Vagina (tissue), 2 donors: ENCODE data around the gene DNMT3A. TPM values are rescaled to one million over a fixed set of nuclear protein-coding genes. Genes with fewer than 3 reads are reported as not detected.

Experiments
- DNase-seq, 2 donors: peaks; one replicate each; pipeline ENCODE4 v3.0.0-alpha.2; 2017; ENCODE audit errors: extremely low spot score in 2 of 2
- H3K27ac ChIP-seq: fragments of 200-600 bp; sonication (generic); one replicate; pipeline ENCODE4 v1.5.1; 2019
- H3K27me3 ChIP-seq: fragments of 200-600 bp; sonication (generic); one replicate; pipeline ENCODE4 v1.5.1; 2019
- H3K36me3 ChIP-seq, 2 donors: fragments of 200-600 bp; sonication (generic); one replicate each; pipeline ENCODE4 v1.5.1; 2017 to 2019
- H3K4me1 ChIP-seq: fragments of 200-600 bp; sonication (generic); one replicate; pipeline ENCODE4 v1.5.1; 2019
- H3K4me3 ChIP-seq, 2 donors: fragments of 200-600 bp; sonication (generic); 1 replicate in 1 of 2; 2 replicates in 1 of 2; pipeline ENCODE4 v1.5.1; 2016 to 2019
- H3K9me3 ChIP-seq: fragments of 200-600 bp; sonication (generic); one replicate; pipeline ENCODE4 v1.5.1; 2019
- POLR2A ChIP-seq, 2 donors: fragments of 450-650 bp; IDR thresholded peaks; one replicate each; pipeline ENCODE4 v1.6.1; 2017; ENCODE audit warnings: antibody characterized with exemption in 2 of 2, mild to moderate bottlenecking in 2 of 2, moderate library complexity in 2 of 2
- POLR2AphosphoS5 ChIP-seq, 2 donors: sonication (generic); formaldehyde crosslinking; IDR thresholded peaks; one replicate each; pipeline ENCODE4 v1.9.0; 2017; ENCODE audit warnings: antibody characterized with exemption in 2 of 2, mild to moderate bottlenecking in 2 of 2, low read depth in 1 of 2; ENCODE audit not compliant: insufficient read depth in 1 of 2
- intact Hi-C: fragments of 100-400 bp; cut with DNase I; formaldehyde crosslinking; loops from one replicate; pipeline ENCODE4 v1.15.1; 2023
- total RNA-seq: library from RNA; depleted of rRNA; stranded (reverse); fragments of >200 nt; gene quantifications from one replicate; pipeline ENCODE4 v1.2.3, GENCODE V29; 2016
- TF ChIP-seq, protein P1 (sequence below), 3 experiments: fragments of 450-650 bp in 2 of 3; fragments of 200-600 bp in 1 of 3; sonication (generic) in 1 of 3; IDR thresholded peaks; one replicate each; pipeline ENCODE4 v1.5.1; 2017 to 2019; ENCODE audit warnings: antibody characterized with exemption in 3 of 3, mild to moderate bottlenecking in 2 of 3, moderate library complexity in 2 of 3

DNMT3A gene
- total RNA-seq, 1 donor from 2014 or later, result 28.0 TPM

DNA sequence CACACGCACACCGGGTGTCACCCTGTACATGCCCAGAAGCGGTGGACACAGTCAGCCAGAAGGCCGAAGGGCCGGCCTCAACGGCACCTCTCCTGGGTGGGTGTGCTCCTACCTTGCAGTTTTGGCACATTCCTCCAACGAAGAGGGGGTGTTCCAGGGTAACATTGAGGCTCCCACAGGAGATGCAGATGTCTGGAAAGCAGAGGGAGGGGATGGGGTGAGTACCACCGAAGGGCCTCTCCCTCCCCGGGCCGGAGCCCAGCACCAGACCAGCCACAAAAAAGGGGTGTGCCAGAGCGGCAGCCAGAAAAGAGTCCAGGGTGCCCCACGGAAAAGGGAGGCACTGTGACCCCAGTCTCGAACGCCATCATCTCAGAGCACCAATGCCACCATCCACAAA, 96.6 kb downstream of the DNMT3A start:
- H3K4me3 ChIP-seq, result no peak overlapping the region
- intact Hi-C loops, result no loop called here
- TF ChIP-seq, protein P1, sequence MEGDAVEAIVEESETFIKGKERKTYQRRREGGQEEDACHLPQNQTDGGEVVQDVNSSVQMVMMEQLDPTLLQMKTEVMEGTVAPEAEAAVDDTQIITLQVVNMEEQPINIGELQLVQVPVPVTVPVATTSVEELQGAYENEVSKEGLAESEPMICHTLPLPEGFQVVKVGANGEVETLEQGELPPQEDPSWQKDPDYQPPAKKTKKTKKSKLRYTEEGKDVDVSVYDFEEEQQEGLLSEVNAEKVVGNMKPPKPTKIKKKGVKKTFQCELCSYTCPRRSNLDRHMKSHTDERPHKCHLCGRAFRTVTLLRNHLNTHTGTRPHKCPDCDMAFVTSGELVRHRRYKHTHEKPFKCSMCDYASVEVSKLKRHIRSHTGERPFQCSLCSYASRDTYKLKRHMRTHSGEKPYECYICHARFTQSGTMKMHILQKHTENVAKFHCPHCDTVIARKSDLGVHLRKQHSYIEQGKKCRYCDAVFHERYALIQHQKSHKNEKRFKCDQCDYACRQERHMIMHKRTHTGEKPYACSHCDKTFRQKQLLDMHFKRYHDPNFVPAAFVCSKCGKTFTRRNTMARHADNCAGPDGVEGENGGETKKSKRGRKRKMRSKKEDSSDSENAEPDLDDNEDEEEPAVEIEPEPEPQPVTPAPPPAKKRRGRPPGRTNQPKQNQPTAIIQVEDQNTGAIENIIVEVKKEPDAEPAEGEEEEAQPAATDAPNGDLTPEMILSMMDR (IDR thresholded peaks at IDR 0.05), result no peak
- TF ChIP-seq POLR2A (IDR thresholded peaks at IDR 0.05) (no peak), POLR2AphosphoS5 (IDR thresholded peaks at IDR 0.05; ENCODE audit: insufficient read depth in 1 of 2, low read depth in 1 of 2) (no peak)
- peaks cover 7 to 80% of the 10 kb centered on the region in 2 donors for H3K36me3 ChIP-seq
- no peaks in the 10 kb centered on the region for H3K27me3 ChIP-seq
- DNase-seq, result no peak
- H3K27ac ChIP-seq, result no peak overlapping the region
- H3K9me3 ChIP-seq, result no peaks in the 10 kb centered on the region
- H3K4me1 ChIP-seq, result no peaks in the 10 kb centered on the region

DNA sequence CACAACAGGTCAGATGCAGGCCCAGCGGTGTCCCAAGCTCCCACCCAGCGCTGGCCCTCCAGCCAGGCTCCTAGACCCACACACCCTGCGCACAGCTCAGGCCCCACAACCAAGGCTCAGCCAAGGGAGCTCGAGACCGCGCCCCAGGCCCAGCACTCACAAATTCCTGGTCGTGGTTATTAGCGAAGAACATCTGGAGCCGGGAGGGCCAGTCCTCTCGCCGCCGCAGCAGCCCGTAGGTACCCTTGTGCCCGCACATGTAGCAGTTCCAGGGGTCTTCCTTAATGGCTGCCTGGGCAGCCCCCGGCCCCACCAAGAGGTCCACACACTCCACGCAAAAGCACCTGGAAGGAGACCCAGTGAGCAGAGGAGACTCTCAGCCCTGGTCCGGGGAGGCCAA, 97.7 kb downstream of the DNMT3A start:
- intact Hi-C loops, result no loop called here
- no peak overlapping the region for H3K4me3 ChIP-seq
- no peak for TF ChIP-seq POLR2AphosphoS5 (IDR thresholded peaks at IDR 0.05; ENCODE audit: insufficient read depth in 1 of 2, low read depth in 1 of 2)
- TF ChIP-seq POLR2A (IDR thresholded peaks at IDR 0.05), result no peak
- TF ChIP-seq, protein P1 (IDR thresholded peaks at IDR 0.05), result no peak
- no peak for DNase-seq
- no peaks in the 10 kb centered on the region for H3K4me1 ChIP-seq
- H3K27me3 ChIP-seq, result no peaks in the 10 kb centered on the region
- no peaks in the 10 kb centered on the region for H3K9me3 ChIP-seq
- H3K27ac ChIP-seq, result no peak overlapping the region
- peaks cover 7 to 91% of the 10 kb centered on the region in 2 donors for H3K36me3 ChIP-seq

DNA sequence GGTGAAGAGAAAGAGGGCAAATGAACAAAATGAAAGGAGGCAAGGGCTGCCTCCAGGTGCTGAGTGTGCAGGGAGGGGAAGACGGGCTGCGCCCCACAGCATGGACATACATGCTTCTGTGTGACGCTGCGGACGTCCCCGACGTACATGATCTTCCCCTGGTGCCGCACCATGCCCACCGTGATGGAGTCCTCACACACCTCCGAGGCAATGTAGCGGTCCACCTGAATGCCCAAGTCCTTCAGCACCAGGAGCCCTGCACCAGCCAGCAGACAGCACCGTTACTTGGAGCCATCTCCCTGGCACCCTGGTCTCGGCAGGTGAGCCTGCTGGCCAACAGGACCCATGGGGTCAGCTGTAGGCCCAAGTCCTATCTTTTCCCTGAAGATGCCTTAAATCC, 100.3 kb downstream of the DNMT3A start:
- Histone ChIP-seq H3K27me3 (no peaks in the 10 kb centered on the region), H3K9me3 (no peaks in the 10 kb centered on the region), H3K27ac (no peak overlapping the region), H3K4me3 (no peak overlapping the region), H3K36me3 (peaks cover 7 to 91% of the 10 kb centered on the region in 2 donors), H3K4me1 (no peaks in the 10 kb centered on the region)
- DNase-seq, result no peak
- TF ChIP-seq, protein P1 (IDR thresholded peaks at IDR 0.05), result no peak
- TF ChIP-seq POLR2AphosphoS5 (IDR thresholded peaks at IDR 0.05; ENCODE audit: insufficient read depth in 1 of 2, low read depth in 1 of 2) (no peak), POLR2A (IDR thresholded peaks at IDR 0.05) (no peak)
- intact Hi-C loops, result no loop called here

DNA sequence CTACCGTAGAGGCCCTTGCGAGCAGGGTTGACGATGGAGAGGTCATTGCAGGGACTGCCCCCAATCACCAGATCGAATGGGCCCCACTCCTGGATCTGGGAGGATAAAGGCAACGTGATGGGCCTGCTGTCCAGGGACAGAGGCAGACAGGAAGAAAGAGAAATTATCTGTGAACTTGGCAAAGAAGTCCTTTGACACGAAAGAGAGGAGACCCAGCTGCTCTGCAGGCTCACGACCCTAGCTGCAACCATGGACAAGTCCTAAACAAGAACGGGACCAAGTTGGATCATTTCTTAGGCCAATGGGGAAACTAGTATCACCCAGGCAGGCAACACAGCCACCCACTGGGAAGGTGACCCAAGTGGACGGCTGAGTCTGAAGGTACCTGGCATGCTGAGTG, 101.1 kb downstream of the DNMT3A start:
- TF ChIP-seq, protein P1 (IDR thresholded peaks at IDR 0.05), result no peak
- no peak for TF ChIP-seq POLR2A (IDR thresholded peaks at IDR 0.05)
- no peak for TF ChIP-seq POLR2AphosphoS5 (IDR thresholded peaks at IDR 0.05; ENCODE audit: insufficient read depth in 1 of 2, low read depth in 1 of 2)
- intact Hi-C loops, result no loop called here
- no peak overlapping the region for H3K27ac ChIP-seq
- H3K9me3 ChIP-seq, result no peaks in the 10 kb centered on the region
- H3K4me1 ChIP-seq, result no peaks in the 10 kb centered on the region
- DNase-seq, result no peak
- H3K4me3 ChIP-seq, result no peak overlapping the region
- H3K36me3 ChIP-seq, result peaks cover 7 to 85% of the 10 kb centered on the region in 2 donors
- H3K27me3 ChIP-seq, result no peaks in the 10 kb centered on the region

DNA sequence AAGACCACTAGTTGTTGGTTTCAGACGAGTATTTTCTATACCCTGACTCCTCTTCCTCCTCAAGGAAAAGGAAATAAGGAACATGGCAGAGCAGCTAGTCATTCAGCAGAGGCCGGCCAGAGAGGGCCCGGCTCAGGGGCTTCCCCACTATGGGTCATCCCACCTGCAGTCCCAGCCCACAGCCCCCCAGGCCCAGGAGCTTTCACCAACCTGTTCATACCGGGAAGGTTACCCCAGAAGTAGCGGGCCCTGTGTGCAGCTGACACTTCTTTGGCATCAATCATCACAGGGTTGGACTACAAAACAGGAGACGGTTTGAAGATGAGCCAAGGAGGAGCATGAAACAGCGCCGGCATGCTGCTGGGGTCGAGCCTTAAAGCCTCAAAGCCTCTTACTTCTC, 102.8 kb downstream of the DNMT3A start:
- DNase-seq, result no peak
- intact Hi-C loops, result no loop called here
- peaks cover 7 to 83% of the 10 kb centered on the region in 2 donors for H3K36me3 ChIP-seq
- no peak overlapping the region for H3K27ac ChIP-seq
- H3K4me3 ChIP-seq, result no peak overlapping the region
- TF ChIP-seq, protein P1 (IDR thresholded peaks at IDR 0.05), result no peak
- no peak for TF ChIP-seq POLR2A (IDR thresholded peaks at IDR 0.05)
- no peak for TF ChIP-seq POLR2AphosphoS5 (IDR thresholded peaks at IDR 0.05; ENCODE audit: insufficient read depth in 1 of 2, low read depth in 1 of 2)
- no peaks in the 10 kb centered on the region for H3K9me3 ChIP-seq
- H3K4me1 ChIP-seq, result no peaks in the 10 kb centered on the region
- no peaks in the 10 kb centered on the region for H3K27me3 ChIP-seq
